ENCODE results near the gene RBMS1. TPM values are rescaled to one million over a fixed set of nuclear protein-coding genes. Genes with fewer than 3 reads are reported as not detected.

Gene RBMS1
- total RNA-seq, 1 experiment from 2014 or later, result 118 TPM

GRCh38 chr2:160278101-160278878 lies 215.3 kb downstream of the RBMS1 start:
- DNase-seq (ENCODE audit: low read depth), result no peak

DNA sequence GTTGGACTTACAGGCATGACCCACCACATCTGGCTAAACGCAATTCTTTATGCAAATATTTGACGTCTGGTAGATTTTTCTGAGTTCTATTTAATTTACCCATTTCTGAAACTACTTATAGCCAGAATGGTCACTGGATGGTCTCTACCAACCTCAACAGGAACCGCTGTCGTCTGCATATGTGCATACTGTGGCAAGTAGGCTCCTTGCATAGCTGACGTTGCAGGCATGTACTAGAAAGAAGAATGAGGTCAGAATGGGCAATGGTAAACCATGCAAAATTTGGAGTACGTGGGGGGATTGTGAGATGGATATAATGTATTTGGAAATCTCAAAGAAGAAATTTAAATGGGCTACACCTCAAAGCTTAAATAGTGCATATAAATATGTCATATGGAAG lies 216.5 kb downstream of the RBMS1 start:
- DNase-seq (ENCODE audit: low read depth), result no peak

GRCh38 chr2:160275656-160276055 lies 218.0 kb downstream of the RBMS1 start:
- DNase-seq (ENCODE audit: low read depth), result no peak

DNA sequence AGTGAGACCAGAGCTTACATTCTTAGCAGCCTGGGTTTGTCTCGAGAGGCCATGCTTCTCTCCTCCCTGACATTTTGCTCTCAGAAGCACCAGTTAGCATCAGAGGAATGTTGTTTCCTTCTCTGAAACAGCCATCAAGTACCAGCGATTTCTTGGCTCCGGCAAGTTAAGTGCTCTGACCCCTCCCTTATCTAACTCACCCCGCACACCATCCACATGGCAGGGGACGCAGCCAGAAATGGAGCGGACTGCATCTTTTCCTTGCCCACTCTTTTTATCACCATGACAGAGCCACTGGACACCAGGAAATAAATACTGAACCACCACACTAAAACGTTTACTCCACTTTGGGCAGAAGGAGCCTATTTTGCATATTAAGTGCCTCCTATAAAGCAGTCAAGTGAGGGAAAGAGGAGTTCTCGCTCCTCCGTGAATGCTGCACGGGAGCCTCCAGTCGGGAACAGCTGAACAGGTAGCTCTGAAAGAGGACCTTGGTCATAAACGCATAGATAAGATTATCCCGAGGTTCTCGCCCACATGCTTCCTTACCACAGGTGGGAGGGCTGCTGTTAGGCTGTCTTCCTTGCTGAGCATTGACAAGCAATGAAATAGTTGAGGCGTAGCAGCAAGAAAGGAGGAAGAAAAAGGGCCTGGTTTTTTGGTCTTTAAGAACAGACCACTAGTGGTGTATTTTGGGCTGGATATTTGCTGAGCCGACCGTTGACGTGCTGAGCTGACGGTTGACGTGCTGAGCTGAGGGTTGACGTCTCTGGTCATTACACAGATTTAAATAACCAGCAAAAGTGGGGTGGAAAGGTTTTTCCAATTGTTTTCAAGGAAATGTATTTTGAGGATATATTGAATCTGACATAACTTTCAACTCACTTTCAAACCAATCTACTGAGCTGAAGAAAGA lies 222.2 kb downstream of the RBMS1 start:
- no peak for DNase-seq (ENCODE audit: low read depth)

GRCh38 chr2:160270571-160271113 lies 223.0 kb downstream of the RBMS1 start:
- peak; percentile 69 for DNase-seq (ENCODE audit: low read depth)

DNA sequence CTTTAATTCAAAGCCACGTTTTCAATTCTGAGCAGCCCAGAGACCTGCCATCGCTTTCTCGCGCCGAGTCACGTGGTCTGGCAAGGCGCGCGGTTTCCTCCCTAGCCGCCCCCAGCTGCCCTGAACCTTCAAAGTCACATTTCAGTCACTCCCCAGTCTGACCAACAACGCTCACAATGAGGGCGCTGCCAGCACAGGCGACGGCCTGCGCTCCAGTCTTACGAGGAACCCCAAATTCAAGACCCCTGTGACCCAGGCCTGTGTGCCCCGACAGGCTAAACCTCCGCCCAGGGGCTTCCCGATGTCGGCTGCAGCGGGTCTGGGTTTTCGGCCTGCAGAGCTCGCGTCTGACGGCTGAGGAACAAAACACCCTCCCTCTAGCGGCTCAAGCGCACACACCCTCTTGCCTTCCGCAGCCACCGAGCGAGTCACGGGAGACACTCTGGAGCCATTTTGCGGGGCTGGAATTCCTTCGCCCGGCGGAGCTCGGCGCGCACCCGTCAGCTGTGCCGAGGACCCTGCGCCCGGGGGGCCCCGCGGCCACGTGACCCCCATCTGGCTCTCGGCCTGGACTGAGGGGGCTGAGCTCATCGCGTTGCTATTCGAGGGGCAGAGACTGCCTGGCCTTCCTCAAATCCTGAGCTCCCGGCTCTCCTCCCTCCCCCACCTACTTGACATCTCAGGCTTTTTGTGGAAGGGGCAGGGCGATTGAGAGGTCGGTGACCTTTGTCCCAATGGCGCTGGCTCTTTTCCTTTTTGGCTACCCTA lies 223.6 kb downstream of the RBMS1 start:
- DNase-seq (ENCODE audit: low read depth), result peak; percentile 94

DNA sequence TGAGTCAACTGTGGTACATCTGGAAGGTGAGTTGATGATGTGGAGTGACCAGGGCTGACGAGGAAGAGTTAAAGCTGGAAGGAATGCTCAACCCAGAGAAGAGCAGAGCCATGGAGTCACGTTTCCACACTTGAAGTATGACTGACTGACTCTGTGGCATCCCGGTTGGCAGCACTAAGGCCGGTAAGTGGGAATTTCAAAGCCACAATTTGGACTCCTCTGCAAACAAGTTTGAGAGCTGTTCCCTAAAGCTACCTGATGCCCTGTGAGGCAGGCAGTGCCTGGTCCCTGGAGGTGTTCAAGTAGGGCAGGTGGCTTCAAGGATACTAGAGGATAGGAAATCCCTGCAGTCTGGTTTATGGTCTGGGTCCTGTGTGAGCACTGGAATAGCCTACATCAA lies 224.2 kb downstream of the RBMS1 start:
- no peak for DNase-seq (ENCODE audit: low read depth)

DNA sequence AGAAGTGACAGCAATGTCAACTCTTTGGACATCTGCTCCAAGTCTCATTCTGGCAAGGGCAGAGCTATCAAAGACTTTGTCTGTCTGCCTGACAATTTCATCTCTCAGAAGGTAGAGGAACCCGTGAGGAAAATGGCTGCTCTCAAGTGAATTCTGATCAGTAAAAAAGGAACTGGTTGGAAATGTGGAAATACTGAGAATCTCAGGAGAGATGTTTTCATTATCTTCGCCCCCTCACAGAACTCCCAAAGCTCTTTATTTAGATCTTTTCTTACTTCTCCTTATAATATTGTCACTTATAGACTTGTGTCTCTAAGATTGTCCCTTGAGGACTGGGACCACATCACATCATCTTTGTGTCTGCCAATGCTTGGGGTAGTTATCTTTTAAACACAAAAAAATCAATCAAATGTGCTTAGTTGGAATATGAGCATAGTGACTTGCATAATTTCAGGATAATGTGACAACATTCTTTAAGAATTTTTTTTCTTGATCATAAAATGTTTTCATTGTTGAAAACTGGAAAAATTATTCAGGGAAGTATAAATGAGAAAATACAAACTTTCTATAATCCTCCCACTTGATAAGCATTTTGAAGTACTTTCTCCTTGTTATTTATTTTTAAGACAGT lies 225.3 kb downstream of the RBMS1 start:
- no peak for DNase-seq (ENCODE audit: low read depth)

GRCh38 chr2:160267692-160268091 lies 225.9 kb downstream of the RBMS1 start:
- DNase-seq (ENCODE audit: low read depth), result no peak

DNA sequence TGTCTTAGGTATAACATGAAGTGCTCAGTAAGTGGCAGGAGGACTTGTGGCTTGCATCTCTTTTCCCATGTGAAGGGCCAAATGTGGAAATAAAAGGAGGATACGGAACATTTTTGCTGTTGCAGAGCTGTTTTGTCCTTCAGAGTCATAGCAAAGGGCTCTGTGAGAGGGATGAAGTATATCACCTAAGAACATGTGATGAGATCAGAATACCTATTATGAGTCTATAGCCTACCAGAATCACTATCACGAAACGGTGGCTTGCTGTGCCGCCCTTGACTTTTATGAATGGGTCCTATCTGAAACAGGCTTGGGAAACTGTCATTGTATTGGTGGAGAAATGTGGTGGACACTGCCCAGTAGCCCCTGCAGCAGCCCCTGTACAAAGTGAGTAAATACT lies 226.6 kb downstream of the RBMS1 start:
- no peak for DNase-seq (ENCODE audit: low read depth)

- no peak for DNase-seq (ENCODE audit: low read depth)
Observed at GRCh38 chr2:160266037-160266551, 227.5 kb downstream of the RBMS1 start.

GRCh38 chr2:160264308-160264707 lies 229.3 kb downstream of the RBMS1 start:
- no peak for DNase-seq (ENCODE audit: low read depth)

- no peak for DNase-seq (ENCODE audit: low read depth)
Observed at GRCh38 chr2:160261732-160262131, 231.9 kb downstream of the RBMS1 start.

- no peak for DNase-seq (ENCODE audit: low read depth)
Observed at GRCh38 chr2:160258492-160258805, 235.2 kb downstream of the RBMS1 start.

DNA sequence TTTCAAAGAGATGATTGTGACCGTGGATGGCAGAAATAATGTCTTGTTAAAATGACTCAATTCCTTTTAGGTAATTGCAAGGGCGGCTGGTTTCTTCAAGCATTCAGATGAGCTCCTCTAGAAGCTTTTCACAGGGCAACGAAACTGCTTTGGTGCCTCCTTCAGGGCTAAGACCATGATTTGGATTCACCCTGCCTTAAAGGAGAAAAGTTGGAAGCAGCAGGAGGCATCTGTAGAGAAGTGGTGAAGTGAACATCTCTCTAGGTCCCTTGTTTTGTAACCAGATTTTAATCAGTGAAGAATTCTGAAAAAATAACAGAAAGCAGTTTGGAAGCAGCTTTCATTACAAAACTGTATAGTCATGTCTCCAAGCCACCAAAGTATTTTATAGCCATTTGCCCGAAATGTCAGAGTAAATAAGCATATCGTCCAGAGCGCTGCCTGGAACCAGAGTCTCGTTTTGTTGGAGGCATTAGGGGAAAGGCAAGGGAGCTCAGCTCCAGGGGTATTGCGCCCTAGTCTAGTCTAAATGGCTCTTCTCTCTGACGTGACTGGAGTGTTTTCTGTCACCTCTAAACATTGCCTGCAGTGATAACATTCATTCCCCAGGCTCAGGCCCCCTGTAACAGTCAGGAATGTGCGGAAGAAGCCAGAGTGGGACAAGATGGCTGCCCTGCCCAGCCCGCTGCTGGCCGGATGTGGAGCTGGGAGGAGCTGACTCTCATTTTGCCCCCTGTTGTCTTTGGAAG lies 235.7 kb downstream of the RBMS1 start:
- DNase-seq (ENCODE audit: low read depth), result no peak

GRCh38 chr2:160257041-160257742 lies 236.4 kb downstream of the RBMS1 start:
- DNase-seq (ENCODE audit: low read depth), result no peak

DNA sequence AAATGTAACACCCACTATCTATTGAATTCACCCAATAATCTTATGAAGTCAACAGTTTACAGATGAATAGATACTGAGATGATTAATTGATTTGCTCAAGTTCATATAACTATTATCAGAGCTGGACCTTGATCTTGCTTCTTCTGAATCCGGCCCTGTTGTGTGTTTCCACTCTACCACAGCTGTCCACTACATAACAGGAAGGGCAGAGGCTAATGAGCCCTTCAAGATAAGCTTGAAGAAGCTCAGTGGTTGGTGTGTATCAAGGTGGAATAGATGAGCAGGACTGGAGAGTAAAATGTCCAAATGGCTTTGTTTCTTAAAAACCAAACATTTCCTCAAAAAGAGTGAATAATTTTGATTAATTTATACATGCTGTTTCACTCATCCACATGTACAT lies 237.1 kb downstream of the RBMS1 start:
- DNase-seq (ENCODE audit: low read depth), result no peak

GRCh38 chr2:160255408-160255807 lies 238.2 kb downstream of the RBMS1 start:
- DNase-seq (ENCODE audit: low read depth), result no peak

- no peak for DNase-seq (ENCODE audit: low read depth)
Observed at GRCh38 chr2:160254189-160254762, 239.3 kb downstream of the RBMS1 start.
